ENCODE measurements around the gene GMDS. TPM values are rescaled to one million over a fixed set of nuclear protein-coding genes. Genes with fewer than 3 reads are reported as not detected.

Gene GMDS
- total RNA-seq, 1 experiment from 2014 or later: 35.0 TPM

DNA sequence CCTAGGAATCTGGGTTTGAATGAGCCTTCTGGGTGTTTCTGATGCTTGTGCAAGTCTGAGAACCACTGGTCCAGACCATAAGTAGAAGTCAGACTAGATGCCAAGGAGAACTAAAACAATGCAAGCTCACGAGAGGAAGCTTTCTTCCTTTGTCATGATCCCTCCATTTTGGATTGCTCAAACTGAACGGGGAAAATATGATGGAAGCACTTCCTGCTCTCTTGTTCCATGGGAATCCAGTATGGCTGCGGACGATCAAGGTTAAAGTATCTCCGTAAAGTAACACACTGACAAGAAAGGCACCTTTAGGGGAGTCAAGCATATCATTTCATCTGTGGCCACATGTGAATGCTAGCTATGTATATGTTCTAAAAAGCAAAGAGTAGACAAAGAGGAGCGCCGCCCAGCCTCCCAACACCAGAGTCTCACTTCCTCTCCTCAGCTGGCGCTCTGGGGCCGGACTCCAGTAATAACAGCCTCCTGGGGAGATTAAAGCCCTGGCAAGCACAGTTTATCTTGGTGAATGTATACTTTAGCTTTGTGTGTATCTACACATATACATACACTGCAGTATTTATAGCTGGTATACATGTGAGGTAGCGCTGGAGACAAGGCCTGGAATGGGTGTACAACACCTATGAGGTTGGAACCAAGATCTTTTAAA lies 547.6 kb downstream of the GMDS start:
- TF ChIP-seq, protein P1, sequence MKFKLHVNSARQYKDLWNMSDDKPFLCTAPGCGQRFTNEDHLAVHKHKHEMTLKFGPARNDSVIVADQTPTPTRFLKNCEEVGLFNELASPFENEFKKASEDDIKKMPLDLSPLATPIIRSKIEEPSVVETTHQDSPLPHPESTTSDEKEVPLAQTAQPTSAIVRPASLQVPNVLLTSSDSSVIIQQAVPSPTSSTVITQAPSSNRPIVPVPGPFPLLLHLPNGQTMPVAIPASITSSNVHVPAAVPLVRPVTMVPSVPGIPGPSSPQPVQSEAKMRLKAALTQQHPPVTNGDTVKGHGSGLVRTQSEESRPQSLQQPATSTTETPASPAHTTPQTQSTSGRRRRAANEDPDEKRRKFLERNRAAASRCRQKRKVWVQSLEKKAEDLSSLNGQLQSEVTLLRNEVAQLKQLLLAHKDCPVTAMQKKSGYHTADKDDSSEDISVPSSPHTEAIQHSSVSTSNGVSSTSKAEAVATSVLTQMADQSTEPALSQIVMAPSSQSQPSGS (CRISPR knock-in tag; IDR thresholded peaks at IDR 0.05; ENCODE audit: borderline replicate concordance, low read depth): no peak
- no peak for TF ChIP-seq ZNF317 (CRISPR knock-in tag; IDR thresholded peaks at IDR 0.05; ENCODE audit: borderline replicate concordance, low read depth)
- TF ChIP-seq ZNF423 (CRISPR knock-in tag; IDR thresholded peaks at IDR 0.05): no peak
- TF ChIP-seq NR2C2 (CRISPR knock-in tag; IDR thresholded peaks at IDR 0.05): no peak
- TF ChIP-seq RELA (CRISPR knock-in tag; IDR thresholded peaks at IDR 0.05; ENCODE audit: borderline replicate concordance): no peak
- ChIA-PET CTCF (no interaction called here), POLR2A (no interaction called here)
- DNase-seq (ENCODE audit: low spot score) (no peak), ATAC-seq (no peak)
- Mint-ChIP-seq H3K9me3 (peaks cover 8% of the 10 kb centered on the region), H3K4me3 (no peak overlapping the region), H3K27ac (no peak overlapping the region), H3K27me3 (ENCODE audit: low read depth) (no peaks in the 10 kb centered on the region), H3K36me3 (no peaks in the 10 kb centered on the region), H3K4me1 (no peaks in the 10 kb centered on the region)

DNA sequence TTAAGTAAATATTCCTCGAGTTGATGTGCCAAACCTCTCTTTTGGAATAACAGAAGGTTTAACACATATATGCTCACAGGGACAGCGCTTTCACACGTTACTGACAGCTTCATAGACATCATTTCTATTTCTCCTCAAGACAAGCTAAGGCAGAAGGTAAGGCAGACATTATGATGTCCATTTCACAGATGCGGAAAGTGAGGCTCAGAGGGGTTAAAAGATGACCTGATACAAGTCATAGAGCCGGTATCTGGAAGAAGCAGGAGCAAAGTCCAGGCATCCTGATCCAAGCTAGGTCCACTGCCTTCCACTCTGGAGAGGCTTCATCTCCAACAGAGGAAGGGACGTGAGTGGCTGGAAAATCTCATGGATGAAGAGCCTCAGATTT lies 548.9 kb downstream of the GMDS start:
- ATAC-seq: no peak
- H3K36me3 Mint-ChIP-seq: no peaks in the 10 kb centered on the region
- H3K4me1 Mint-ChIP-seq: no peaks in the 10 kb centered on the region

More for the DNA sequence above, 548.9 kb downstream of the GMDS start:
- Mint-ChIP-seq H3K9me3 (peaks cover 14% of the 10 kb centered on the region), H3K27me3 (ENCODE audit: low read depth) (no peaks in the 10 kb centered on the region; the same call in 1 of the 2 replicates), H3K27ac (no peak overlapping the region; the same call in 1 of the 2 replicates), H3K4me3 (no peak overlapping the region)
- POLR2A ChIA-PET: no interaction called here
- CTCF ChIA-PET: no interaction called here
- TF ChIP-seq CBFB (CRISPR knock-in tag; IDR thresholded peaks at IDR 0.05; ENCODE audit: low read depth) (no peak), GTF2I (CRISPR knock-in tag; conservative IDR thresholded peaks at IDR 0.05) (no peak), ZNF138 (CRISPR knock-in tag; conservative IDR thresholded peaks at IDR 0.05) (no peak), FOXP1 (CRISPR knock-in tag; IDR thresholded peaks at IDR 0.05; ENCODE audit: borderline replicate concordance) (no peak), ZNF121 (CRISPR knock-in tag; IDR thresholded peaks at IDR 0.05) (no peak), CREM (CRISPR knock-in tag; IDR thresholded peaks at IDR 0.05) (no peak), ETV6 (CRISPR knock-in tag; IDR thresholded peaks at IDR 0.05) (no peak), SP1 (CRISPR knock-in tag; conservative IDR thresholded peaks at IDR 0.05) (no peak), ELF4 (CRISPR knock-in tag; IDR thresholded peaks at IDR 0.05; ENCODE audit: low read depth) (no peak), TEAD1 (CRISPR knock-in tag; IDR thresholded peaks at IDR 0.05) (no peak), ZNF263 (CRISPR knock-in tag; IDR thresholded peaks at IDR 0.05; ENCODE audit: low read depth) (no peak), IRF2 (CRISPR knock-in tag; IDR thresholded peaks at IDR 0.05; ENCODE audit: borderline replicate concordance, low read depth) (no peak), GRHL2 (CRISPR knock-in tag; IDR thresholded peaks at IDR 0.05; ENCODE audit: insufficient replicate concordance, severe bottlenecking) (no peak)
- TF ChIP-seq, protein P2, sequence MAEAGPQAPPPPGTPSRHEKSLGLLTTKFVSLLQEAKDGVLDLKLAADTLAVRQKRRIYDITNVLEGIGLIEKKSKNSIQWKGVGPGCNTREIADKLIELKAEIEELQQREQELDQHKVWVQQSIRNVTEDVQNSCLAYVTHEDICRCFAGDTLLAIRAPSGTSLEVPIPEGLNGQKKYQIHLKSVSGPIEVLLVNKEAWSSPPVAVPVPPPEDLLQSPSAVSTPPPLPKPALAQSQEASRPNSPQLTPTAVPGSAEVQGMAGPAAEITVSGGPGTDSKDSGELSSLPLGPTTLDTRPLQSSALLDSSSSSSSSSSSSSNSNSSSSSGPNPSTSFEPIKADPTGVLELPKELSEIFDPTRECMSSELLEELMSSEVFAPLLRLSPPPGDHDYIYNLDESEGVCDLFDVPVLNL (CRISPR knock-in tag; IDR thresholded peaks at IDR 0.05; ENCODE audit: borderline replicate concordance, low read depth): no peak
- TF ChIP-seq, protein P3, sequence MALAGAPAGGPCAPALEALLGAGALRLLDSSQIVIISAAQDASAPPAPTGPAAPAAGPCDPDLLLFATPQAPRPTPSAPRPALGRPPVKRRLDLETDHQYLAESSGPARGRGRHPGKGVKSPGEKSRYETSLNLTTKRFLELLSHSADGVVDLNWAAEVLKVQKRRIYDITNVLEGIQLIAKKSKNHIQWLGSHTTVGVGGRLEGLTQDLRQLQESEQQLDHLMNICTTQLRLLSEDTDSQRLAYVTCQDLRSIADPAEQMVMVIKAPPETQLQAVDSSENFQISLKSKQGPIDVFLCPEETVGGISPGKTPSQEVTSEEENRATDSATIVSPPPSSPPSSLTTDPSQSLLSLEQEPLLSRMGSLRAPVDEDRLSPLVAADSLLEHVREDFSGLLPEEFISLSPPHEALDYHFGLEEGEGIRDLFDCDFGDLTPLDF (CRISPR knock-in tag; IDR thresholded peaks at IDR 0.05): no peak
- TF ChIP-seq, protein P4, sequence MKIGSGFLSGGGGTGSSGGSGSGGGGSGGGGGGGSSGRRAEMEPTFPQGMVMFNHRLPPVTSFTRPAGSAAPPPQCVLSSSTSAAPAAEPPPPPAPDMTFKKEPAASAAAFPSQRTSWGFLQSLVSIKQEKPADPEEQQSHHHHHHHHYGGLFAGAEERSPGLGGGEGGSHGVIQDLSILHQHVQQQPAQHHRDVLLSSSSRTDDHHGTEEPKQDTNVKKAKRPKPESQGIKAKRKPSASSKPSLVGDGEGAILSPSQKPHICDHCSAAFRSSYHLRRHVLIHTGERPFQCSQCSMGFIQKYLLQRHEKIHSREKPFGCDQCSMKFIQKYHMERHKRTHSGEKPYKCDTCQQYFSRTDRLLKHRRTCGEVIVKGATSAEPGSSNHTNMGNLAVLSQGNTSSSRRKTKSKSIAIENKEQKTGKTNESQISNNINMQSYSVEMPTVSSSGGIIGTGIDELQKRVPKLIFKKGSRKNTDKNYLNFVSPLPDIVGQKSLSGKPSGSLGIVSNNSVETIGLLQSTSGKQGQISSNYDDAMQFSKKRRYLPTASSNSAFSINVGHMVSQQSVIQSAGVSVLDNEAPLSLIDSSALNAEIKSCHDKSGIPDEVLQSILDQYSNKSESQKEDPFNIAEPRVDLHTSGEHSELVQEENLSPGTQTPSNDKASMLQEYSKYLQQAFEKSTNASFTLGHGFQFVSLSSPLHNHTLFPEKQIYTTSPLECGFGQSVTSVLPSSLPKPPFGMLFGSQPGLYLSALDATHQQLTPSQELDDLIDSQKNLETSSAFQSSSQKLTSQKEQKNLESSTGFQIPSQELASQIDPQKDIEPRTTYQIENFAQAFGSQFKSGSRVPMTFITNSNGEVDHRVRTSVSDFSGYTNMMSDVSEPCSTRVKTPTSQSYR (CRISPR knock-in tag; IDR thresholded peaks at IDR 0.05): no peak
- TF ChIP-seq, protein P5, sequence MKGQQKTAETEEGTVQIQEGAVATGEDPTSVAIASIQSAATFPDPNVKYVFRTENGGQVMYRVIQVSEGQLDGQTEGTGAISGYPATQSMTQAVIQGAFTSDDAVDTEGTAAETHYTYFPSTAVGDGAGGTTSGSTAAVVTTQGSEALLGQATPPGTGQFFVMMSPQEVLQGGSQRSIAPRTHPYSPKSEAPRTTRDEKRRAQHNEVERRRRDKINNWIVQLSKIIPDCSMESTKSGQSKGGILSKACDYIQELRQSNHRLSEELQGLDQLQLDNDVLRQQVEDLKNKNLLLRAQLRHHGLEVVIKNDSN (CRISPR knock-in tag; IDR thresholded peaks at IDR 0.05): no peak
- TF ChIP-seq, protein P6, sequence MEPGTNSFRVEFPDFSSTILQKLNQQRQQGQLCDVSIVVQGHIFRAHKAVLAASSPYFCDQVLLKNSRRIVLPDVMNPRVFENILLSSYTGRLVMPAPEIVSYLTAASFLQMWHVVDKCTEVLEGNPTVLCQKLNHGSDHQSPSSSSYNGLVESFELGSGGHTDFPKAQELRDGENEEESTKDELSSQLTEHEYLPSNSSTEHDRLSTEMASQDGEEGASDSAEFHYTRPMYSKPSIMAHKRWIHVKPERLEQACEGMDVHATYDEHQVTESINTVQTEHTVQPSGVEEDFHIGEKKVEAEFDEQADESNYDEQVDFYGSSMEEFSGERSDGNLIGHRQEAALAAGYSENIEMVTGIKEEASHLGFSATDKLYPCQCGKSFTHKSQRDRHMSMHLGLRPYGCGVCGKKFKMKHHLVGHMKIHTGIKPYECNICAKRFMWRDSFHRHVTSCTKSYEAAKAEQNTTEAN (CRISPR knock-in tag; IDR thresholded peaks at IDR 0.05): no peak
- no peak for DNase-seq (ENCODE audit: low spot score)

Data from WTC11 (cell line).